ENCODE measurements around the gene TRDMT1.

The TRDMT1 gene

DNA sequence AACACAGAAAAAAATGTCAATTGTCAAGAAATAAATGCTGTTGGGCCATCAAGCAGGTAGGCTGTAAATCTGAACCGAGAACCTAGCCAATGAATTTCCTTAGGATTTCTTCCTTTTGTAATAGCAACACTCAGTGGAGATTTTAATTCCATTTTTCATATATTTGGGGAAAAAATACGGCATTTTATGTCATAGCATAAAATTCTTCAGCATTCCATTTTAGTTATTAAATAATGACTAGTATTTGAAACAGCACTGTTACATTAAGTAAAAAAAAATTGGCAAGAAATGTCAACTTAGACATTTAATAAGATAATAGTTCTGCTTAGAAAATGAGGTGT lies 14.3 kb upstream of the TRDMT1 start:
- H3K27me3 ChIP-seq (ENCODE audit: insufficient read depth, low read length): no peaks in the 10 kb centered on the region
- WGBS (ENCODE audit: extremely low coverage, insufficient coverage, insufficient read length): no CpG with 5 or more reads among the region's 2 CpGs

DNA sequence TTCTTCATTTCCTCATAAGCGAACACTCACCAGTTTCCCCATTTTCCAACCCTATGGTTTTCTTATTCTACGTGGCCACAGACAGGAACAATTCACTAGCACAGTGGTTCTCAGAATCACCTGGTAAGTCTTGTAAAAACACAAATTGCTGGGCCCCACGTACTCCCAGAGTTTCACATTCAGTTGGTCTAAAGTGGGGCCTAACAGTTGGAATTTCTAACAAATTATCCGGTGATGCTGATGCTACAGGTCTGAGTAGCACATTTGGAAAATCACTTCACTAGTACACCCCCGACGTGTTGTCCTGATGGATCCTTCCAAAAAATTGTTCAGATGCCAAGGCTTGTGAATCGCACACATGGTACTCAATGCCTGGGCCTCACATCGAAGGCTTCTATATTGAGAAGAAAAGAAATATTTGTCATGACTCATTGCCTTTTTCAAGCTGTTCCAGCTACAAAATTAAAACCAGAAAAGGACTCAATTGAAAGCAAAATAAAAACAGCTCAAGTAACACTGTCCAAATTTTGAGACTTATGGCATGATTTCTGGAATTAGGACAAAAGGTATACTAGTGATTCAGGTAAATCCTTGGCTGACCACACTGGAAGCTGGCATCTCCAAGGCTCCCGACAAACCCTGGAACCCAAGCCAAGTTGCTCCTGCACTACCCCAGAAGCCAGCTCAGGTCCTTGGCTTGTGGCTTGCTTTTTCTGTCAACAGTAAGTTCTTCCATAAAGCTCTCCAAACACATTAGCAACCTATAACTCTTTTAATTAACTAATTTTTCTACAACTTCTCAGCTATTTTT lies 13.7 kb upstream of the TRDMT1 start:
- H3K4me3 ChIP-seq (ENCODE audit: low read depth, low read length): no peak overlapping the region
- H2BK120ac ChIP-seq (ENCODE audit: insufficient read depth, low read length, poor library complexity): peak overlapping the region; percentile 25
- H4K12ac ChIP-seq (ENCODE audit: low read depth, low read length): no peak overlapping the region
- H2BK5ac ChIP-seq (ENCODE audit: low read depth, low read length, poor library complexity): peak overlapping the region; percentile 56
- H3K36me3 ChIP-seq (ENCODE audit: control insufficient read depth in 1 of 2, insufficient read depth in 2 of 2, low read length in 2 of 2): no peaks in the 10 kb centered on the region
- H3K4me2 ChIP-seq (ENCODE audit: low read length): no peak overlapping the region
- H2BK12ac ChIP-seq (ENCODE audit: low read length): peak overlapping the region; percentile 98
- H3K27ac ChIP-seq (ENCODE audit: low read depth, low read length): no peak overlapping the region
- peaks cover 3 to 5% of the 10 kb centered on the region in 2 experiments for H3K4me1 ChIP-seq (ENCODE audit: control insufficient read depth in 1 of 2, insufficient read depth in 2 of 2, low read length in 2 of 2)
- WGBS (ENCODE audit: extremely low coverage, insufficient coverage, insufficient read length): 100% methylated on average over 1 of the region's 9 CpGs
- peak overlapping the region; percentile 37 for H4K91ac ChIP-seq (ENCODE audit: low read depth, low read length)
- H3K79me1 ChIP-seq (ENCODE audit: low read length): peaks cover 6% of the 10 kb centered on the region
- H3K14ac ChIP-seq (ENCODE audit: low read length): peak overlapping the region; percentile 77
- DNase-seq: no peak
- no peaks in the 10 kb centered on the region for H3K9me3 ChIP-seq (ENCODE audit: insufficient read depth, low read depth, low read length)
- no peak overlapping the region for H2AK5ac ChIP-seq (ENCODE audit: low read length)
- H3K18ac ChIP-seq (ENCODE audit: low read length): no peak overlapping the region
- H3K79me2 ChIP-seq (ENCODE audit: control insufficient read depth, insufficient read depth, low read length, poor library complexity): no peaks in the 10 kb centered on the region
- no peak overlapping the region for H2AFZ ChIP-seq (ENCODE audit: insufficient read depth, low read length, poor library complexity)
- H3K27me3 ChIP-seq (ENCODE audit: insufficient read depth, low read length): no peaks in the 10 kb centered on the region
- H3K23ac ChIP-seq (ENCODE audit: low read length): no peak overlapping the region
- H3K9ac ChIP-seq (ENCODE audit: low read length): no peak overlapping the region
- no peak overlapping the region for H4K8ac ChIP-seq (ENCODE audit: low read depth, low read length)
- no peak overlapping the region for H3K4ac ChIP-seq (ENCODE audit: low read depth, low read length)

More for the DNA sequence above, 14.3 kb upstream of the TRDMT1 start:
- Histone ChIP-seq H2AK5ac (ENCODE audit: low read length) (no peak overlapping the region), H3K4me2 (ENCODE audit: low read length) (no peak overlapping the region), H3K18ac (ENCODE audit: low read length) (no peak overlapping the region), H2AFZ (ENCODE audit: insufficient read depth, low read length, poor library complexity) (no peak overlapping the region), H3K79me2 (ENCODE audit: control insufficient read depth, insufficient read depth, low read length, poor library complexity) (no peaks in the 10 kb centered on the region), H3K4me1 (ENCODE audit: control insufficient read depth in 1 of 2, insufficient read depth in 2 of 2, low read length in 2 of 2) (peaks cover 3 to 5% of the 10 kb centered on the region in 2 experiments), H3K27ac (ENCODE audit: low read depth, low read length) (no peak overlapping the region), H3K79me1 (ENCODE audit: low read length) (peaks cover 6% of the 10 kb centered on the region), H3K14ac (ENCODE audit: low read length) (no peak overlapping the region), H2BK120ac (ENCODE audit: insufficient read depth, low read length, poor library complexity) (no peak overlapping the region), H4K8ac (ENCODE audit: low read depth, low read length) (no peak overlapping the region), H2BK5ac (ENCODE audit: low read depth, low read length, poor library complexity) (no peak overlapping the region), H3K36me3 (ENCODE audit: control insufficient read depth in 1 of 2, insufficient read depth in 2 of 2, low read length in 2 of 2) (no peaks in the 10 kb centered on the region), H3K9me3 (ENCODE audit: insufficient read depth, low read depth, low read length) (no peaks in the 10 kb centered on the region), H2BK12ac (ENCODE audit: low read length) (no peak overlapping the region), H3K4me3 (ENCODE audit: low read depth, low read length) (no peak overlapping the region), H4K91ac (ENCODE audit: low read depth, low read length) (no peak overlapping the region), H4K12ac (ENCODE audit: low read depth, low read length) (no peak overlapping the region), H3K23ac (ENCODE audit: low read length) (no peak overlapping the region), H3K9ac (ENCODE audit: low read length) (no peak overlapping the region), H3K4ac (ENCODE audit: low read depth, low read length) (no peak overlapping the region)
- no peak for DNase-seq

DNA sequence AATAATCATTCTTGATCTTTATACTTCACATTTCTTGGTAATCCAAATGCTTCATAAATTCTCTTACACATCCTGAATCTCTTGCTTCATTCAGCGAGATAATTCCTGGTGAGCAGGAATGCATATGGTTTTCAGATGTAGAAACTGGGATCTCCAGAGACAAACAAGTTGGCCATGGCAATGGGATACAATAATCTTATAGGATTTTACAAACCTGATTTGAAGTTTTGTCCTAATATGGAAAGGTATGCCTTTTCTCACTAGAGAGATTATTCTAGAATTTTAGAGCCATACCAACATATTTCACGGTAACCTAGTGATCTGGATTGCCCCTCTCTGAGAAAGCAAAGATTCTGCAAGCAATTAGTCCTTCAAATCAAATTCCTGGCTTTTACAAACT lies 13.1 kb upstream of the TRDMT1 start:
- peaks cover 6% of the 10 kb centered on the region for H3K79me1 ChIP-seq (ENCODE audit: low read length)

GRCh38 chr10:17213646-17214349 lies 12.3 kb upstream of the TRDMT1 start:
- no peak overlapping the region for H4K91ac ChIP-seq (ENCODE audit: low read depth, low read length)
- peaks cover 6% of the 10 kb centered on the region for H3K79me1 ChIP-seq (ENCODE audit: low read length)
- H3K9ac ChIP-seq (ENCODE audit: low read length): no peak overlapping the region
- H3K18ac ChIP-seq (ENCODE audit: low read length): no peak overlapping the region
- H3K36me3 ChIP-seq (ENCODE audit: control insufficient read depth in 1 of 2, insufficient read depth in 2 of 2, low read length in 2 of 2): no peaks in the 10 kb centered on the region
- H3K4ac ChIP-seq (ENCODE audit: low read depth, low read length): no peak overlapping the region
- no peak for DNase-seq
- no peak overlapping the region for H3K4me2 ChIP-seq (ENCODE audit: low read length)
- H3K27ac ChIP-seq (ENCODE audit: low read depth, low read length): no peak overlapping the region
- H2BK5ac ChIP-seq (ENCODE audit: low read depth, low read length, poor library complexity): no peak overlapping the region
- no peak overlapping the region for H3K23ac ChIP-seq (ENCODE audit: low read length)
- H3K4me3 ChIP-seq (ENCODE audit: low read depth, low read length): no peak overlapping the region
- H2BK12ac ChIP-seq (ENCODE audit: low read length): no peak overlapping the region
- no peak overlapping the region for H2AFZ ChIP-seq (ENCODE audit: insufficient read depth, low read length, poor library complexity)
- no peak overlapping the region for H2AK5ac ChIP-seq (ENCODE audit: low read length)
- no peaks in the 10 kb centered on the region for H3K79me2 ChIP-seq (ENCODE audit: control insufficient read depth, insufficient read depth, low read length, poor library complexity)
- no peak overlapping the region for H4K8ac ChIP-seq (ENCODE audit: low read depth, low read length)
- no peak overlapping the region for H3K14ac ChIP-seq (ENCODE audit: low read length)
- no peak overlapping the region for H4K12ac ChIP-seq (ENCODE audit: low read depth, low read length)
- no CpG with 5 or more reads among the region's 2 CpGs for WGBS (ENCODE audit: extremely low coverage, insufficient coverage, insufficient read length)
- H2BK120ac ChIP-seq (ENCODE audit: insufficient read depth, low read length, poor library complexity): no peak overlapping the region
- no peaks in the 10 kb centered on the region for H3K9me3 ChIP-seq (ENCODE audit: insufficient read depth, low read depth, low read length)
- no peaks in the 10 kb centered on the region for H3K27me3 ChIP-seq (ENCODE audit: insufficient read depth, low read length)
- H3K4me1 ChIP-seq (ENCODE audit: control insufficient read depth in 1 of 2, insufficient read depth in 2 of 2, low read length in 2 of 2): peaks cover 3 to 5% of the 10 kb centered on the region in 2 experiments

More for the DNA sequence above, 13.1 kb upstream of the TRDMT1 start:
- WGBS (ENCODE audit: extremely low coverage, insufficient coverage, insufficient read length): no CpG with 5 or more reads among the region's 2 CpGs
- no peak overlapping the region for H2BK5ac ChIP-seq (ENCODE audit: low read depth, low read length, poor library complexity)
- no peak overlapping the region for H3K23ac ChIP-seq (ENCODE audit: low read length)
- H3K14ac ChIP-seq (ENCODE audit: low read length): no peak overlapping the region
- no peak overlapping the region for H3K4me3 ChIP-seq (ENCODE audit: low read depth, low read length)
- H4K12ac ChIP-seq (ENCODE audit: low read depth, low read length): no peak overlapping the region
- no peaks in the 10 kb centered on the region for H3K36me3 ChIP-seq (ENCODE audit: control insufficient read depth in 1 of 2, insufficient read depth in 2 of 2, low read length in 2 of 2)
- H3K27me3 ChIP-seq (ENCODE audit: insufficient read depth, low read length): no peaks in the 10 kb centered on the region
- no peak overlapping the region for H2AFZ ChIP-seq (ENCODE audit: insufficient read depth, low read length, poor library complexity)
- H3K4me2 ChIP-seq (ENCODE audit: low read length): no peak overlapping the region
- no peak overlapping the region for H2AK5ac ChIP-seq (ENCODE audit: low read length)
- H3K4ac ChIP-seq (ENCODE audit: low read depth, low read length): no peak overlapping the region
- no peaks in the 10 kb centered on the region for H3K9me3 ChIP-seq (ENCODE audit: insufficient read depth, low read depth, low read length)
- peaks cover 3 to 5% of the 10 kb centered on the region in 2 experiments for H3K4me1 ChIP-seq (ENCODE audit: control insufficient read depth in 1 of 2, insufficient read depth in 2 of 2, low read length in 2 of 2)
- no peak overlapping the region for H2BK120ac ChIP-seq (ENCODE audit: insufficient read depth, low read length, poor library complexity)
- DNase-seq: no peak
- H2BK12ac ChIP-seq (ENCODE audit: low read length): no peak overlapping the region
- H4K91ac ChIP-seq (ENCODE audit: low read depth, low read length): no peak overlapping the region
- no peak overlapping the region for H3K18ac ChIP-seq (ENCODE audit: low read length)
- no peak overlapping the region for H4K8ac ChIP-seq (ENCODE audit: low read depth, low read length)
- no peaks in the 10 kb centered on the region for H3K79me2 ChIP-seq (ENCODE audit: control insufficient read depth, insufficient read depth, low read length, poor library complexity)
- no peak overlapping the region for H3K9ac ChIP-seq (ENCODE audit: low read length)
- H3K27ac ChIP-seq (ENCODE audit: low read depth, low read length): no peak overlapping the region

All from trophoblast cell (in vitro differentiated cells and primary cell).